DOHH2 (cell line): ENCODE measurements around the gene ST8SIA2.

Experiments
- EZH2phosphoT487 ChIP-seq: fragments of 200-600 bp; sonication (generic); IDR thresholded peaks from 2 replicates; pipeline ENCODE4 v1.6.1; 2017; ENCODE audit warnings: borderline replicate concordance, mild to moderate bottlenecking, antibody characterized with exemption, low read length, moderate library complexity, mixed read lengths
- TF ChIP-seq, protein P1 (sequence below): fragments of 200-600 bp; sonication (generic); IDR thresholded peaks from one replicate; pipeline ENCODE4 v1.5.1; 2014; ENCODE audit warnings: antibody characterized with exemption, mild to moderate bottlenecking, low read depth, low read length; ENCODE audit not compliant: poor library complexity, severe bottlenecking

DNA sequence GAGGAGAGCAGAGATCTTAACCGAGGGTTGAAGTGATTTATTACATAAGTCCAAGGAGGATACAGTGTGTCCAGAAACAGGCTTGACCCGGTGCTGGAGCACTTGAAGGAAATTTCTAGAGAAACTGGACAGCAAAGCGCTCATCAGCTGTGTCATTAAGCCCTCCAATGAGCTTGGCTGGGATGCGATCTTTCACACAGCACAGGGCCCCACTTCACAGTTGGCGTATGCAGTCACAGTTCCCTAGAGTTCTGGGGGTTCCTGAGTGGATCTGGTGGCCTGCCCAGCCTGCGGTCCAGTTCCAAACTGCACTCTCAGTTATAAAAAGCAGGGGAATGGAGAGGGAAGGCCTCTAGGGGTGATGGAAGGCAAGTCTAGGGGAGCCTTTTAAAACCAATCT lies 13.6 kb downstream of the ST8SIA2 start:
- TF ChIP-seq, protein P1, sequence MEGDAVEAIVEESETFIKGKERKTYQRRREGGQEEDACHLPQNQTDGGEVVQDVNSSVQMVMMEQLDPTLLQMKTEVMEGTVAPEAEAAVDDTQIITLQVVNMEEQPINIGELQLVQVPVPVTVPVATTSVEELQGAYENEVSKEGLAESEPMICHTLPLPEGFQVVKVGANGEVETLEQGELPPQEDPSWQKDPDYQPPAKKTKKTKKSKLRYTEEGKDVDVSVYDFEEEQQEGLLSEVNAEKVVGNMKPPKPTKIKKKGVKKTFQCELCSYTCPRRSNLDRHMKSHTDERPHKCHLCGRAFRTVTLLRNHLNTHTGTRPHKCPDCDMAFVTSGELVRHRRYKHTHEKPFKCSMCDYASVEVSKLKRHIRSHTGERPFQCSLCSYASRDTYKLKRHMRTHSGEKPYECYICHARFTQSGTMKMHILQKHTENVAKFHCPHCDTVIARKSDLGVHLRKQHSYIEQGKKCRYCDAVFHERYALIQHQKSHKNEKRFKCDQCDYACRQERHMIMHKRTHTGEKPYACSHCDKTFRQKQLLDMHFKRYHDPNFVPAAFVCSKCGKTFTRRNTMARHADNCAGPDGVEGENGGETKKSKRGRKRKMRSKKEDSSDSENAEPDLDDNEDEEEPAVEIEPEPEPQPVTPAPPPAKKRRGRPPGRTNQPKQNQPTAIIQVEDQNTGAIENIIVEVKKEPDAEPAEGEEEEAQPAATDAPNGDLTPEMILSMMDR, result no peak
- TF ChIP-seq EZH2phosphoT487, result no peak
